Measurements from ENCODE around the gene TBC1D22A. TPM values are rescaled to one million over a fixed set of nuclear protein-coding genes. Genes with fewer than 3 reads are reported as not detected.

The TBC1D22A gene
- total RNA-seq, 4 donors from 2014 or later: 18.8 to 25.2 (median 23.1) TPM

DNA sequence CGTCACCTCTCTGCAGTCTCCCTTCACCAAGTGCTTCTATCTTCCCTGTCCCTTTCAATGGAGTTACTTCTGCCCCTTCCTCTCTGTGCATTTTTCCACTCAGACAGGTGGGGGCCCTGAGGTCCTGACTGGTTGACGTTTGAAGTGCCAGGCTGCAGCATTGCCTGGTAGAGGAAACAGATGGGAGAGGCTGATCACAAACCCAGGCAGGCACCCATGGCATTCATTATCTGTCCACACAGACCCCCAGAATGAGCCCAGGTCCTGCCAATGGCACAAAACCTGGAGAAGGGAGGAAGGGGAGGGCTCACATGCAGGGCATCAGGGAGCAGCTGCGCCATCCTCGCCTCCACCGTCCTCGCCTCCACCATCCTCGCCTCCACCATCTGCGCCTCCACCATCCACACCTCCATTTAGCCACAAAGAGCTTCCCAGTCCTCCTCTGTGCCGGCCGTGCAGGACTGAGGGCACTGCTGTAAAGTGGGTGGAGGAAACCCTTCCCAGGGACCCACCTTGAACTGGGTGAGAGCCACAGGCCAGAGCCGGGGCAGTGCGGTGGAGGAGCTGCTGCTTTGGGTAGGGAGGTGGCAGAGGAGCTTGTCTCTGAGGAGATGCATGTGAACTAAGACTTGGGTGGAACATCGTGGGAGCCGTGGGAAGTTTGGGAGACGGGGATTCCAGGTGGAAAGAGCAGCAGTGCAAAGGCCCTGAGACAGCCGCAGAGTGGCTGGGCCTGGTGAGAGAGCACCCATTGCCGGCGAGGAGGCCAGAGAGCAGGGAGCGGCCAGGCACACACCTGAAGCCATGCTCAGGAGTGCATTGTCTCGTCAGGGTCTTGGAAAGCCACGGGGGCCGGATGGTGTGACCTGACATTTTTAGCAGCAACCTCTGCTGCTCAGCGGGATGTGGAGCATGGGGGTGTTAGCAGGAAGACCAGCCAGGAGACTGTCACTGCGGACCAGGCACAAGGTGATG lies 145.1 kb downstream of the TBC1D22A start:
- Histone ChIP-seq H3K36me3 (peaks cover 0 to 4% of the 10 kb centered on the region in 2 donors), H3K27ac (no peak overlapping the region), H3K4me1 (no peaks in the 10 kb centered on the region), H3K9me3 (no peaks in the 10 kb centered on the region), H3K4me3 (no peak overlapping the region), H3K27me3 (no peaks in the 10 kb centered on the region)
- intact Hi-C loops (cut with DNase I; ENCODE audit: low total_unique reads): no loop called here
- TF ChIP-seq POLR2A (IDR thresholded peaks at IDR 0.05): no peak
- TF ChIP-seq, protein P1, sequence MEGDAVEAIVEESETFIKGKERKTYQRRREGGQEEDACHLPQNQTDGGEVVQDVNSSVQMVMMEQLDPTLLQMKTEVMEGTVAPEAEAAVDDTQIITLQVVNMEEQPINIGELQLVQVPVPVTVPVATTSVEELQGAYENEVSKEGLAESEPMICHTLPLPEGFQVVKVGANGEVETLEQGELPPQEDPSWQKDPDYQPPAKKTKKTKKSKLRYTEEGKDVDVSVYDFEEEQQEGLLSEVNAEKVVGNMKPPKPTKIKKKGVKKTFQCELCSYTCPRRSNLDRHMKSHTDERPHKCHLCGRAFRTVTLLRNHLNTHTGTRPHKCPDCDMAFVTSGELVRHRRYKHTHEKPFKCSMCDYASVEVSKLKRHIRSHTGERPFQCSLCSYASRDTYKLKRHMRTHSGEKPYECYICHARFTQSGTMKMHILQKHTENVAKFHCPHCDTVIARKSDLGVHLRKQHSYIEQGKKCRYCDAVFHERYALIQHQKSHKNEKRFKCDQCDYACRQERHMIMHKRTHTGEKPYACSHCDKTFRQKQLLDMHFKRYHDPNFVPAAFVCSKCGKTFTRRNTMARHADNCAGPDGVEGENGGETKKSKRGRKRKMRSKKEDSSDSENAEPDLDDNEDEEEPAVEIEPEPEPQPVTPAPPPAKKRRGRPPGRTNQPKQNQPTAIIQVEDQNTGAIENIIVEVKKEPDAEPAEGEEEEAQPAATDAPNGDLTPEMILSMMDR (IDR thresholded peaks at IDR 0.05 in 4 of 5, conservative IDR thresholded peaks at IDR 0.05 in 1 of 5): no peak
- DNase-seq: no peak
- ATAC-seq: no peak
- in situ Hi-C loops (cut with MboI; ENCODE audit: low sequenced_read_pairs in 4 of 4): no loop called here

DNA sequence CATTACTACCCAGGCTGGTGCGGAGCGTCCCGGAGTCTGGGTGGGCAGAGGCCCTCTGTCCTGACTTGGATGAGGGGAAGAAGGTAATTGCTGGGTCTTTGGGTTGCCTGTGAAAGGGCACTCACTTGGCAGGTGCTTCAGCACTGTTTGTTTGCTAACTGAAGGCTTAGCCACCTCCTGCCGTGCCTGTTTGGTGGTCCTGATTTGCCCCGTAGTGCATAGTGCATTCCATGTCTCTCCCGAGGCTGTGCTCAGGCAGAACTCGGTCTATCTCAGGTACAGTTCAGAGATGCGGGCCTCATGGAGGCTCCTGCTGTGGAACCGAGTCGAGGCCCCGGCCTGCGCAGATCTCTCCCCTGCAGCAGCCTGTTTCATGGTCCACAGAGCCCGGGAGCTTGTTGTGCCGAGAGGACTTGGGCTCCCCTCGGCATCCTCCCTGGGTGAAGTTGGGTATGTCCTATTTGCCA lies 146.2 kb downstream of the TBC1D22A start:
- TF ChIP-seq, protein P1 (IDR thresholded peaks at IDR 0.05 in 4 of 5, conservative IDR thresholded peaks at IDR 0.05 in 1 of 5): no peak
- no peak for TF ChIP-seq POLR2A (IDR thresholded peaks at IDR 0.05)
- H3K4me3 ChIP-seq: no peak overlapping the region
- H3K27ac ChIP-seq: no peak overlapping the region
- H3K36me3 ChIP-seq: peaks cover 0 to 7% of the 10 kb centered on the region in 2 donors
- DNase-seq (no peak), ATAC-seq (no peak)
- no peaks in the 10 kb centered on the region for H3K4me1 ChIP-seq
- intact Hi-C loops (cut with DNase I; ENCODE audit: low total_unique reads): no loop called here
- no peaks in the 10 kb centered on the region for H3K27me3 ChIP-seq
- H3K9me3 ChIP-seq: no peaks in the 10 kb centered on the region
- in situ Hi-C loops (cut with MboI; ENCODE audit: low sequenced_read_pairs in 4 of 4): no loop called here

DNA sequence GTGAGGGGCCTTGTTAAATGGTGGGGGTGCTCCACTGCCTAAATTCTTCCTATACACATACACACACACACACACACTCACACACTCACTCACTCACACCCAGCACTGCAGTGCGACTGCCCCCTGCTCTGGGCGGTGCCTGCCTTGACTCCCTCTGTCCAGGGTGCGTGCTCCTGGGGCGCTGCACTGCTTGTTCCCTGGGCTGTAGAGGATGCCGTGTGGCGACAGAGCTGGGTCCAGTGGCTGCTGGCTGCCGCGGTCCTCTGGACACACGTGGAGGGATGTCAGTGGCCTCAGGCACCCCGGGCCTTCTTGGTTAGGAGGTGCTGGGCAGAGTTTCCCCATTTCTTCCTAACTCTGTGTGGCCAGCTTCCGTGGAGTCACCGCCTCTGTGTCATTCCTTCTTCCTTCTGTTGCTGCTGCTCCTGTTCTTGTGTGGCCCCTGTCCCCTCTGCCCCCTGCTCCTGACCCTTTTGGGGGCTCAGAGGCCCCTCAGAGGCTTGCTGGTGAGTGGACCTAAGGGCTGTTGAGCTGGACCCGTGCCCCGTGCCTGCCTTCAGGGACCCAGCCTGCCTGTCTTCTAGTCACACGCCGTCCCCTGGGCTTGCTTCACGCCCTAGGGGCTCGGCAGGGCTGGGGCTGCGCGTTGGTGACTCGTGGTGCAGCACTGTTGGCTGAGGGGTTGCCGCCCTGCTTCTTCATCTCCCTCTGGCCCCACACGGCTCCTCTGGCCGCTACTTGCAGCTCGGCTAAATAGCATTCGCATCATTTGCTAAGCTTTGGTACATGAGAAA lies 147.0 kb downstream of the TBC1D22A start:
- Histone ChIP-seq H3K36me3 (peaks cover 0 to 10% of the 10 kb centered on the region in 2 donors), H3K9me3 (no peaks in the 10 kb centered on the region), H3K4me3 (no peak overlapping the region), H3K27me3 (no peaks in the 10 kb centered on the region), H3K4me1 (no peaks in the 10 kb centered on the region), H3K27ac (no peak overlapping the region)
- no peak for DNase-seq
- in situ Hi-C loops (cut with MboI; ENCODE audit: low sequenced_read_pairs in 4 of 4) (no loop called here), intact Hi-C loops (cut with DNase I; ENCODE audit: low total_unique reads) (no loop called here)
- no peak for ATAC-seq
- TF ChIP-seq POLR2A (IDR thresholded peaks at IDR 0.05): no peak
- TF ChIP-seq, protein P1 (IDR thresholded peaks at IDR 0.05 in 4 of 5, conservative IDR thresholded peaks at IDR 0.05 in 1 of 5): no peak

DNA sequence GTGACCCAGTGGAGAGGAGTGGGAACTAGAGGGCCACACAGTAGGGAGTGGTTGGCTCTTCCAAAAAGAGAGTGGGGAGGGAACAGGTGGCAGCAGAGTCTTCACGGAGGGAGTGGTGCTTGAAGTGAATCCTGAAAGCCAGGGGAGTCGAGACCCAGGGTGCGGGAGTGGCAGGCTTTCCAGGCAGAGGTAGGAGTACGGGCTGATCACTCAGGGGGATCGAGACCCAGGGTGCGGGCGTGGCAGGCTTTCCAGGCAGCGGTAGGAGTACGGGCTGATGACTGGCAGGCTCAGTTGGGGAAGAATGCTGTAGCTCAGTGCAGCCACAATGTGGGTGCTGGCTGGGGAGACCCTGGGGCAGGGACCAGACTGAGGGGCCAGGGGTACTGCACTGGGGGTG lies 148.2 kb downstream of the TBC1D22A start:
- H3K4me3 ChIP-seq: no peak overlapping the region
- H3K27me3 ChIP-seq: no peaks in the 10 kb centered on the region
- in situ Hi-C loops (cut with MboI; ENCODE audit: low sequenced_read_pairs in 4 of 4): no loop called here
- no peaks in the 10 kb centered on the region for H3K4me1 ChIP-seq
- no peak for ATAC-seq
- intact Hi-C loops (cut with DNase I; ENCODE audit: low total_unique reads): no loop called here
- no peak for DNase-seq
- H3K9me3 ChIP-seq: no peaks in the 10 kb centered on the region
- H3K27ac ChIP-seq: no peak overlapping the region
- TF ChIP-seq, protein P1 (IDR thresholded peaks at IDR 0.05 in 4 of 5, conservative IDR thresholded peaks at IDR 0.05 in 1 of 5): no peak
- H3K36me3 ChIP-seq: peaks cover 0 to 10% of the 10 kb centered on the region in 2 donors

Data from gastrocnemius medialis (tissue), 4 donors.